HepG2 (cell line): ENCODE results near the gene KRT27. TPM values are rescaled to one million over a fixed set of nuclear protein-coding genes. Genes with fewer than 3 reads are reported as not detected.

Experiments
- ATAC-seq: fragments of 200-7000 bp; cut with Tn5 transposase; 3 replicates; pipeline ENCODE4 v1.9.1; 2020; ENCODE audit warnings: mild to moderate bottlenecking, moderate library complexity
- BruUV-seq: library from RNA; stranded (reverse); fragments of 400-500 nt; replicated peaks from 2 replicates; lab custom pipeline; 2021; lab: Mats Ljungman, UMichigan
- CTCF ChIA-PET: fragments of 300-600 bp; formaldehyde crosslinking; extraction: SDS; loops from one replicate; lab custom pipeline; 2021; ENCODE audit warnings: low total read pairs, inconsistent platforms, low intra/inter-chr PET ratio; lab: Yijun Ruan, JAX
- POLR2A ChIA-PET: fragments of 350-600 bp; sonication (Branson Sonifier 250); formaldehyde crosslinking; loops from one replicate; lab custom pipeline; 2020; ENCODE audit warnings: antibody characterized with exemption, inconsistent platforms; lab: Yijun Ruan, JAX
- DNase-seq: peaks from one replicate; pipeline ENCODE4 v3.0.0-alpha.2; 2015; ENCODE audit warnings: low spot score
- FAIRE-seq: peaks from 3 replicates; lab custom pipeline; 2011; peaks lifted over from hg19 to GRCh38; lab: Jason Lieb, UNC
- H2AFZ ChIP-seq: one replicate; pipeline ENCODE4 v1.6.1; 2011; ENCODE audit warnings: low read length, inconsistent platforms
- H3K27ac ChIP-seq: fragments of 300-600 bp; 3 replicates; pipeline ENCODE4 v1.8.0; 2011; ENCODE audit warnings: mixed run types, mild to moderate bottlenecking, mixed read lengths, low read length, inconsistent platforms; ENCODE audit not compliant: insufficient read depth; ENCODE audit errors: extremely low read length
- H3K27me3 ChIP-seq, 2 experiments: fragments of 200-600 bp in 1 of 2; 2 replicates in 1 of 2; 3 replicates in 1 of 2; pipeline versions ENCODE4 v1.6.0 to v1.8.0; 2011; ENCODE audit warnings: low read length in 2 of 2, mild to moderate bottlenecking in 2 of 2, moderate library complexity in 2 of 2, inconsistent platforms in 1 of 2; ENCODE audit not compliant: insufficient read depth in 2 of 2, control insufficient read depth in 1 of 2
- H3K36me3 ChIP-seq, 2 experiments: fragments of 200-600 bp in 1 of 2; replicated peaks in 1 of 2; 2 replicates in 1 of 2; 3 replicates in 1 of 2; pipeline versions ENCODE4 v1.5.1 to v1.8.0; 2011; ENCODE audit warnings: low read length in 2 of 2, inconsistent platforms in 1 of 2; ENCODE audit not compliant: insufficient read depth in 2 of 2, control insufficient read depth in 1 of 2
- H3K4me1 ChIP-seq: 2 replicates; pipeline ENCODE4 v1.5.1; 2012; ENCODE audit warnings: low read length, inconsistent platforms; ENCODE audit not compliant: insufficient read depth
- H3K4me2 ChIP-seq: 2 replicates; pipeline ENCODE4 v1.6.0; 2011; ENCODE audit warnings: low read depth, low read length, inconsistent platforms
- H3K4me3 ChIP-seq, 3 experiments: fragments of 200-600 bp in 1 of 3; sonication (generic), shearing (Covaris generic) in 1 of 3; replicated peaks in 1 of 3; 2 replicates each; pipeline ENCODE4 v1.5.1; 2011 to 2016; ENCODE audit warnings: low read length in 3 of 3, inconsistent platforms in 2 of 3, low read depth in 2 of 3, mild to moderate bottlenecking in 2 of 3, control low read depth in 1 of 3, mixed read lengths in 1 of 3; ENCODE audit not compliant: insufficient read depth in 1 of 3
- H3K79me2 ChIP-seq: one replicate; pipeline ENCODE4 v1.6.1; 2011; ENCODE audit warnings: low read length, inconsistent platforms; ENCODE audit not compliant: insufficient read depth
- H3K9ac ChIP-seq: 2 replicates; pipeline ENCODE4 v1.6.0; 2011; ENCODE audit warnings: mild to moderate bottlenecking, low read depth, low read length, inconsistent platforms; ENCODE audit not compliant: insufficient read depth
- H3K9me3 ChIP-seq: 2 replicates; pipeline ENCODE4 v1.5.1; 2012; ENCODE audit warnings: mild to moderate bottlenecking, low read length
- H4K20me1 ChIP-seq: 2 replicates; pipeline ENCODE4 v1.6.0; 2011; ENCODE audit warnings: inconsistent platforms, mild to moderate bottlenecking, low read length, moderate library complexity; ENCODE audit not compliant: insufficient read depth
- CBX1 ChIP-seq: IDR thresholded peaks from one replicate; pipeline ENCODE4 v1.6.1; 2016; ENCODE audit warnings: antibody characterized with exemption, low read depth
- DDIT3 ChIP-seq: sonication (generic); formaldehyde crosslinking; IDR thresholded peaks from 2 replicates; pipeline ENCODE4 v1.4.0; 2020; ENCODE audit warnings: mild to moderate bottlenecking, missing genetic modification reagents
- NFIB ChIP-seq: sonication (generic); formaldehyde crosslinking; IDR thresholded peaks from 2 replicates; pipeline ENCODE4 v1.9.0; 2021; ENCODE audit warnings: missing genetic modification reagents, mild to moderate bottlenecking, borderline replicate concordance
- PPARG ChIP-seq: conservative IDR thresholded peaks from 2 replicates; pipeline ENCODE4 v1.6.1; 2016; ENCODE audit warnings: missing biosample characterization, missing genetic modification reagents
- RNF219 ChIP-seq: sonication (generic); formaldehyde crosslinking; IDR thresholded peaks from 2 replicates; pipeline ENCODE4 v1.5.0; 2020; ENCODE audit warnings: mild to moderate bottlenecking, missing genetic modification reagents
- SAFB2 ChIP-seq: sonication (generic); formaldehyde crosslinking; IDR thresholded peaks from 2 replicates; pipeline ENCODE4 v1.5.1; 2020; ENCODE audit warnings: missing genetic modification reagents, low read depth, mild to moderate bottlenecking, borderline replicate concordance
- SATB2 ChIP-seq: sonication (generic); formaldehyde crosslinking; IDR thresholded peaks from 2 replicates; pipeline ENCODE4 v1.5.0; 2020; ENCODE audit warnings: missing genetic modification reagents
- SETDB1 ChIP-seq: sonication (generic); formaldehyde crosslinking; IDR thresholded peaks from 2 replicates; pipeline ENCODE4 v1.5.1; 2020; ENCODE audit warnings: missing genetic modification reagents, mild to moderate bottlenecking, borderline replicate concordance
- TAF15 ChIP-seq: fragments of 200-400 bp; formaldehyde crosslinking; IDR thresholded peaks from one replicate; pipeline ENCODE4 v1.6.1; 2018; ENCODE audit warnings: mild to moderate bottlenecking, low read depth, low read length; ENCODE audit not compliant: poor library complexity, severe bottlenecking
- TRIM24 ChIP-seq: sonication (generic); formaldehyde crosslinking; IDR thresholded peaks from 2 replicates; pipeline ENCODE4 v1.8.0; 2022; ENCODE audit warnings: mild to moderate bottlenecking, missing genetic modification reagents
- ZBTB42 ChIP-seq: sonication (generic); formaldehyde crosslinking; IDR thresholded peaks from 2 replicates; pipeline ENCODE4 v1.5.0; 2020; ENCODE audit warnings: mild to moderate bottlenecking, missing genetic modification reagents
- ZFP36L1 ChIP-seq: sonication (generic); formaldehyde crosslinking; IDR thresholded peaks from 2 replicates; pipeline ENCODE4 v1.8.0; 2022; ENCODE audit warnings: mild to moderate bottlenecking, missing genetic modification reagents, moderate library complexity
- ZNF33A ChIP-seq: sonication (generic); formaldehyde crosslinking; IDR thresholded peaks from 2 replicates; pipeline ENCODE4 v1.5.1; 2020; ENCODE audit warnings: missing genetic modification reagents, mild to moderate bottlenecking, moderate library complexity, borderline replicate concordance
- WGBS: methylation state at CpG from one replicate; pipeline ENCODE4 v1.1.6; 2017; ENCODE audit warnings: low lambda C conversion rate; 5-methylcytosine and 5-hydroxymethylcytosine counted together
- in situ Hi-C: cut with HindIII; loops from 2 replicates; pipeline ENCODE4 v1.10.0; 2017; ENCODE audit warnings: low pct_unique_long_range_greater_than_20kb; ENCODE audit not compliant: extremely low pct_ligation_motif_present
- intact Hi-C: fragments of 100-400 bp; cut with micrococcal nuclease; formaldehyde crosslinking; loops from one replicate; pipeline ENCODE4 v1.10.0; 2022; ENCODE audit not compliant: unreplicated experiment
- polyA plus RNA-seq, 8 experiments: library from polyadenylated mRNA; depleted of rRNA in 3 of 8; stranded (reverse) in 7 of 8; unstranded in 1 of 8; fragments of >200 nt; fragmentation: Illumina TruSeq in 4 of 8; extraction: Trizol in 4 of 8; gene quantifications; 2 replicates each; pipeline versions ENCODE4 v1.2.1 to v1.2.3, GENCODE V29; 2011 to 2016; ENCODE audit warnings: low read depth in 4 of 8, missing spikeins in 1 of 8, mixed read lengths in 1 of 8; ENCODE audit not compliant: insufficient read depth in 1 of 8
- total RNA-seq, 5 experiments: library from RNA; depleted of rRNA; stranded (reverse); fragments of >200 nt; fragmentation: Illumina TruSeq; extraction: Trizol; gene quantifications; 2 replicates each; pipeline ENCODE4 v1.2.3, GENCODE V29; 2016; ENCODE audit warnings: low read depth in 1 of 5
- TF ChIP-seq, protein P1 (sequence below): sonication (generic); formaldehyde crosslinking; IDR thresholded peaks from 2 replicates; pipeline ENCODE4 v1.4.0; 2020; ENCODE audit warnings: missing genetic modification reagents

Gene KRT27
- total and polyA plus RNA-seq, 2 of the 13 experiments (the other 11 are each of a cell fraction or from before 2014, with no cell fraction given) = not detected

- in situ Hi-C loops (no loop called here), intact Hi-C loops (no loop called here)
- Histone ChIP-seq H3K4me3 (no peak overlapping the region), H3K27ac (no peak overlapping the region), H3K4me1 (peaks cover 8% of the 10 kb centered on the region), H2AFZ (no peak overlapping the region), H3K4me2 (no peak overlapping the region), H3K79me2 (peaks cover 14% of the 10 kb centered on the region), H4K20me1 (no peaks in the 10 kb centered on the region), H3K9ac (no peak overlapping the region), H3K9me3 (no peaks in the 10 kb centered on the region), H3K36me3 (peaks cover 0 to 6% of the 10 kb centered on the region in 2 experiments; a peak in 3 of 5 replicates), H3K27me3 (no peaks in the 10 kb centered on the region)
- no peak for TF ChIP-seq NFIB (CRISPR knock-in tag)
- TF ChIP-seq ZBTB42 (CRISPR knock-in tag) = no peak
- TF ChIP-seq, protein P1, sequence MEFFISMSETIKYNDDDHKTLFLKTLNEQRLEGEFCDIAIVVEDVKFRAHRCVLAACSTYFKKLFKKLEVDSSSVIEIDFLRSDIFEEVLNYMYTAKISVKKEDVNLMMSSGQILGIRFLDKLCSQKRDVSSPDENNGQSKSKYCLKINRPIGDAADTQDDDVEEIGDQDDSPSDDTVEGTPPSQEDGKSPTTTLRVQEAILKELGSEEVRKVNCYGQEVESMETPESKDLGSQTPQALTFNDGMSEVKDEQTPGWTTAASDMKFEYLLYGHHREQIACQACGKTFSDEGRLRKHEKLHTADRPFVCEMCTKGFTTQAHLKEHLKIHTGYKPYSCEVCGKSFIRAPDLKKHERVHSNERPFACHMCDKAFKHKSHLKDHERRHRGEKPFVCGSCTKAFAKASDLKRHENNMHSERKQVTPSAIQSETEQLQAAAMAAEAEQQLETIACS = no peak
- no peak for TF ChIP-seq CBX1
- no peak for TF ChIP-seq ZFP36L1 (CRISPR knock-in tag)
- ChIA-PET CTCF (no interaction called here), POLR2A (interaction anchor here (1.8 kb wide), 1 partner anchor 10 kb away, joined by 6 read pairs; no protein-coding TSS in a partner anchor)
- FAIRE-seq = no peak
- no peak for DNase-seq
- 96% methylated on average over 4 of the region's 4 CpGs for WGBS
- ATAC-seq = no peak
- no TSS peak for BruUV-seq
These were observed 46.2 kb upstream of the KRT27 start for GRCh38 chr17:40828454-40829044.

DNA sequence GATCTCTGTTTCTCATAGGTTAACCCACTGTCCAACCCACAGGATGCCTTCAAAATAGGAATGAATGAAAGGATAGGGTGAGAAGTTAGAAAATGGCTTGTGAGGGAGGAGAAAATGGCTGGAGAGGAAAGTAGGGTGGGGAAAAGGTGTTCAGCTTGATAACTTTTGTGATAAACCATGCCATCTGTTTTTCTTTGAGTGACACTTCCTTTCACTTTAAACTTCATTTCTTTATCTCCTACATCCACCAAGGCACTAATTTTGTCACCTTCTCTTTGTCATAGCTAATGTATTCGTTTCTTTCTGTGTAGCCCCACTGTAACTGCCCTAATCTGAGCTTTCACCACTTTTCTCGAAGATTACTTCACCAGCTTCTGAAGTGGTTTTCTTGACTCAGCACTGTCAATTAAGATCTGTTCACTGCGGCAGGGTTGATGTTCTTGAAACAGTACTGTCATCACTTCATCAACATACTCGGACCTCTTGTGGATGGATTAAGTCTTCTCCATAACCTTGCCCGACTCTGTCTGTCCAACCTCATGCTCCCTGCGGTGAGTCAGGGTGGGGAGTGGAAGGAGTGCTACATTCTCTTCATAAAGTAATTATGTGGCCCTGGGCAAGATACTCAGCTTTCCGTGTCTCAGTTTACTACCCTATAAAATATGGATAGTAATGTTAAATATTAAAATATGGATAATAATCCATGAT lies 45.5 kb upstream of the KRT27 start:
- Histone ChIP-seq H3K9ac (no peak overlapping the region), H3K4me1 (peaks cover 8% of the 10 kb centered on the region), H3K79me2 (peaks cover 14% of the 10 kb centered on the region), H2AFZ (no peak overlapping the region), H3K27ac (no peak overlapping the region), H3K9me3 (no peaks in the 10 kb centered on the region), H3K4me2 (no peak overlapping the region), H4K20me1 (no peaks in the 10 kb centered on the region), H3K4me3 (no peak overlapping the region), H3K36me3 (peaks cover 0 to 6% of the 10 kb centered on the region in 2 experiments; a peak in 2 of 5 replicates), H3K27me3 (no peaks in the 10 kb centered on the region)
- BruUV-seq = no TSS peak
- no peak for DNase-seq
- ChIA-PET POLR2A (interaction anchor here (1.8 kb wide), 1 partner anchor 9 kb away, joined by 6 read pairs; no protein-coding TSS in a partner anchor), CTCF (no interaction called here)
- no peak for FAIRE-seq
- in situ Hi-C loops (no loop called here), intact Hi-C loops (no loop called here)
- ATAC-seq = no peak
- 96% methylated on average over 7 of the region's 7 CpGs for WGBS
- TF ChIP-seq DDIT3 (CRISPR knock-in tag) (no peak), TRIM24 (CRISPR knock-in tag) (no peak), SAFB2 (CRISPR knock-in tag) (no peak), ZNF33A (CRISPR knock-in tag) (no peak), TAF15 (no peak), SETDB1 (CRISPR knock-in tag) (no peak), SATB2 (CRISPR knock-in tag) (no peak), RNF219 (CRISPR knock-in tag) (no peak), PPARG (CRISPR knock-in tag) (no peak)
